Glutamatergic neuron (in vitro differentiated cells): ENCODE results near the gene PRKG1. TPM values are rescaled to one million over a fixed set of nuclear protein-coding genes. Genes with fewer than 3 reads are reported as not detected.

ENCODE experiments used
- DNase-seq: peaks from one replicate; pipeline ENCODE4 v3.0.0; 2022
- H3K27ac Mint-ChIP-seq: one replicate; pipeline ENCODE4 v1.8.0; 2020; ENCODE audit warnings: mild to moderate bottlenecking, mixed read lengths, inconsistent platforms; ENCODE audit not compliant: unreplicated experiment
- H3K27me3 Mint-ChIP-seq: one replicate; pipeline ENCODE4 v1.8.0; 2020; ENCODE audit warnings: mild to moderate bottlenecking, moderate library complexity, mixed read lengths, inconsistent platforms; ENCODE audit not compliant: unreplicated experiment
- H3K36me3 Mint-ChIP-seq: one replicate; pipeline ENCODE4 v1.8.0; 2020; ENCODE audit warnings: mild to moderate bottlenecking, mixed read lengths, inconsistent platforms; ENCODE audit not compliant: unreplicated experiment
- H3K4me1 Mint-ChIP-seq: one replicate; pipeline ENCODE4 v1.8.0; 2020; ENCODE audit warnings: mild to moderate bottlenecking, low read depth, mixed read lengths, inconsistent platforms; ENCODE audit not compliant: unreplicated experiment
- H3K4me3 Mint-ChIP-seq: one replicate; pipeline ENCODE4 v1.8.0; 2020; ENCODE audit warnings: mild to moderate bottlenecking, mixed read lengths, inconsistent platforms; ENCODE audit not compliant: unreplicated experiment
- H3K9me3 Mint-ChIP-seq: one replicate; pipeline ENCODE4 v1.8.0; 2020; ENCODE audit warnings: mild to moderate bottlenecking, moderate library complexity, mixed read lengths, inconsistent platforms; ENCODE audit not compliant: unreplicated experiment
- total RNA-seq: library from RNA; stranded (reverse); fragmentation: NEBNext Ultra II Directional; extraction: Animal tissue kit (Norgen Biotek cat#: 25700); gene quantifications from one replicate; pipeline ENCODE4 v1.2.1, GENCODE V29; 2021; ENCODE audit not compliant: unreplicated experiment
- TF ChIP-seq, protein P1 (sequence below): fragments of 200-600 bp; sonication (generic); IDR thresholded peaks from one replicate; pipeline ENCODE4 v1.5.0; 2021; ENCODE audit not compliant: partially characterized antibody, unreplicated experiment

The PRKG1 gene
- total RNA-seq, 1 donor from 2014 or later = 52.7 TPM

DNA sequence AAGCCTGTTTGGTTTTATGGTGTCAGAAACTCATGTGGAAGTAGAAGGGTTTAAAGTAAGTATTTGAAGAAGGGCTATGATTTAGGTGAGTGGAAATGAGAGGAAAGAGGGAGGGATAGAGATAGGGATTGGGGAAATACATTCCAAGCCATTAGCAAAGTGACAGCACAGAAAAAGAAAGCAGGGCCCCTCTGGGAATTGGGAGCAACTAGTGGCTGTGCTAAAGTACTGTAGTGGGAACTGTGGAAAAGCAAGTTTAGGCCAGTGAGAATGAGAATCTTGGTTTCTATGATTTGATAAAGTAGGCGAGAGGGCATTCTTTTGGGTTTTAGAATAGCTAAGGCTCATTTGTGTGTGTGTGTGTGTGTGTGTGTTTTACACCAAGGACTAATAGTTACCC, 5.0 kb downstream of the PRKG1 start:
- Mint-ChIP-seq H3K4me3 (no peak overlapping the region), H3K36me3 (no peaks in the 10 kb centered on the region), H3K27me3 (peaks cover 2% of the 10 kb centered on the region), H3K4me1 (peaks cover 9% of the 10 kb centered on the region), H3K9me3 (no peaks in the 10 kb centered on the region), H3K27ac (no peak overlapping the region)
- TF ChIP-seq, protein P1, sequence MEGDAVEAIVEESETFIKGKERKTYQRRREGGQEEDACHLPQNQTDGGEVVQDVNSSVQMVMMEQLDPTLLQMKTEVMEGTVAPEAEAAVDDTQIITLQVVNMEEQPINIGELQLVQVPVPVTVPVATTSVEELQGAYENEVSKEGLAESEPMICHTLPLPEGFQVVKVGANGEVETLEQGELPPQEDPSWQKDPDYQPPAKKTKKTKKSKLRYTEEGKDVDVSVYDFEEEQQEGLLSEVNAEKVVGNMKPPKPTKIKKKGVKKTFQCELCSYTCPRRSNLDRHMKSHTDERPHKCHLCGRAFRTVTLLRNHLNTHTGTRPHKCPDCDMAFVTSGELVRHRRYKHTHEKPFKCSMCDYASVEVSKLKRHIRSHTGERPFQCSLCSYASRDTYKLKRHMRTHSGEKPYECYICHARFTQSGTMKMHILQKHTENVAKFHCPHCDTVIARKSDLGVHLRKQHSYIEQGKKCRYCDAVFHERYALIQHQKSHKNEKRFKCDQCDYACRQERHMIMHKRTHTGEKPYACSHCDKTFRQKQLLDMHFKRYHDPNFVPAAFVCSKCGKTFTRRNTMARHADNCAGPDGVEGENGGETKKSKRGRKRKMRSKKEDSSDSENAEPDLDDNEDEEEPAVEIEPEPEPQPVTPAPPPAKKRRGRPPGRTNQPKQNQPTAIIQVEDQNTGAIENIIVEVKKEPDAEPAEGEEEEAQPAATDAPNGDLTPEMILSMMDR = no peak
- DNase-seq = no peak

DNA sequence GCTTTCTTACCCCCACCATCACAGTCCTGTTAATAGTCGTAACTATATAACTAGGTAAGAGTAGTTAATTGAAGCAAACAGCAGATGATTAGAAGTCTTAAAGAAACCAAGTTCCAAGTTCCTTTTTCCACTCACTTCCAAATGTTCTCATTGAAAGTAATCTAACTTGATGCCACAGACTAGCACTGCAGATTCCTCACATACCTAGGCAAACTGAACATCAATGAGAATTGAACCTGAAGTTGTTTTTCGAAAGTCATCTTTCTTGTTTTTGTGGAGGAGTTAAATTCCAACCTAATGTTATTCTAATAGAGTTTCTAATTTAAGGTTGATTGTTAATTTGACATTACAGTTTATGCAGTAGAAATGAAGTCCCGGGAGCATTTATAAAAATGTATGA, 5.5 kb downstream of the PRKG1 start:
- H3K36me3 Mint-ChIP-seq = no peaks in the 10 kb centered on the region
- H3K4me1 Mint-ChIP-seq = peaks cover 9% of the 10 kb centered on the region
- no peak overlapping the region for H3K4me3 Mint-ChIP-seq
- no peak overlapping the region for H3K27ac Mint-ChIP-seq
- H3K9me3 Mint-ChIP-seq = no peaks in the 10 kb centered on the region
- DNase-seq = no peak
- no peaks in the 10 kb centered on the region for H3K27me3 Mint-ChIP-seq
- TF ChIP-seq, protein P1 = no peak

DNA sequence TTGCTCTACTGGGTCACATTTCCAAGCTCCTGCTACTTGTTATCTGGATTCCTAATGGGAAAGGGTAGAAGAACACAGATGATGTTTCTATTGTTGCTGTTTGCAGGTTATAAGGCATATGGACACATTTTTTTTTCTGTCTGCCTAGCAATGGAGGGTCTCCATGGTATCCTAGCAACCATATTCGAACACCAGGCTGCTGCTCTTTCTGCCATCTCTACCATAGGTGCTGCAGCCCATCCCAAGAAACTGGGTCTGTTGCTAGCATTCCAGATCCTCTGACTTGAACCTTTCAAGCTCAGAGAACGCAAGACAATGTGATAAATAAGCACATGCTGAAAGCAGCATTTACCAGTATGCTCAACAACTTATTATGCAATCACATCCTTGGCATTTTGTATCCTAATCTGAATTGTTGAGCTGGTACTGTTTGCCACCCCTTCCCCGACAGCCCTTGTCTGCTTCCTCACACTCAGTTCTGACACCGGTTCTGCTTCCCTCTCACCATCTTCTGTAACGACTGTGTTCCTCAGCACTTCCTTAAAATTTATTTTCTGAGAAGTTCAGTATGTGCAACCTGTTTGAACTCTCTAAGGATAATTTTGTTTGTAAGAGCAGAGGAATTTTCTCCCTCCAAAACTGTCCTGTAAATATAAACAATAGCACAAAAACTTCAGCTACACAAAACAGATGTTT, 6.2 kb downstream of the PRKG1 start:
- Mint-ChIP-seq H3K36me3 (no peaks in the 10 kb centered on the region), H3K27me3 (no peaks in the 10 kb centered on the region), H3K9me3 (no peaks in the 10 kb centered on the region), H3K27ac (no peak overlapping the region), H3K4me1 (peaks cover 9% of the 10 kb centered on the region), H3K4me3 (no peak overlapping the region)
- DNase-seq = no peak
- TF ChIP-seq, protein P1 = no peak

DNA sequence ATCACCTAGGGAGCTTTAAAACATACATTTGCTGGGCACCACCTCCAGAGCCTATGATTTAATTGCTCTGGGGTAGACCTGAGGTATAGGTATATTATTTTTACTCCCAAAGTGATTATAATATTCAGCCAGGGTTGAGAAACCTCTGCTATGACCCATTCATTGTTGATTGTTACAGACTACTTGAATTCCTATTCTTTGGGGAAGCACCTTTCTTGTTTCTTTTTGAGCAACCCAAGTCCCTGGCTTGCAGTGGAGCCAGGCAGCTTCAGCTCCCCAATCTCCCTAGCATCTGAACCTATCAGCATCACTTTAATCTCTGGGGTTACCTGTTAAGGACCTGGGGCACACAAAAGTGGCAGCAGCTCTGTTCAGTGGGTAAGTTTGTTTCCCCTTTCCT, 8.6 kb downstream of the PRKG1 start:
- TF ChIP-seq, protein P1 = no peak
- Mint-ChIP-seq H3K27ac (no peak overlapping the region), H3K4me3 (no peak overlapping the region), H3K27me3 (no peaks in the 10 kb centered on the region), H3K9me3 (no peaks in the 10 kb centered on the region), H3K4me1 (peaks cover 9% of the 10 kb centered on the region), H3K36me3 (no peaks in the 10 kb centered on the region)
- no peak for DNase-seq

DNA sequence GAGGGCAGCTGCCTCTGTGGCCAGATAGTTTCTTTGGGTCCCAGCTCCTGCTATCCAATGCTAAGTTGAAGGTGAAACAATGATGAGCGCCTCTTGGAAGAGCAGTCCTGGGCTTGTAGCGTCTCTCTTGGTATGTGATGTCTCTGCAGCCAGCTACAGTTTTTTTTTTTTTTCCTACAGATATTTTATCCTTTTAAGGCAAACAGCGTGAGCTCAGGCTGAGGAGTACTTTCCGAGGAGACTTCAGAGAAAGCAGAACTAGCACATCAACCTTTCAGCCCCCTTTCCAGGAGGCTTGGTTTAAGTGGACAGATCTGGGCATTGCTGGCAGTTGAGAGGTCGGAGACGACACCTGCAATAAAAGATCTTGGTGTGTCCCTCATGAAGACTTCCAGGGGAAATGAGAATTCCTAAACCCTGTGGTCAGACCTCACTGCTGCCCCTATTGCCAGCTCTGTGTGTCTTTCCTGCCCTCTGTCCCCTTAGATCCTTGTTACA, 9.1 kb downstream of the PRKG1 start:
- no peak for DNase-seq
- TF ChIP-seq, protein P1 = no peak
- Mint-ChIP-seq H3K27ac (no peak overlapping the region), H3K27me3 (no peaks in the 10 kb centered on the region), H3K9me3 (no peaks in the 10 kb centered on the region), H3K4me1 (peaks cover 9% of the 10 kb centered on the region), H3K4me3 (no peak overlapping the region), H3K36me3 (no peaks in the 10 kb centered on the region)
